ENCODE data around the gene SDE2.
"Not testable (repeated sequence)": the region's sequence is repeated elsewhere in the genome, so short reads cannot be mapped to it uniquely, and the experiment has no call there.

SDE2 gene

DNA sequence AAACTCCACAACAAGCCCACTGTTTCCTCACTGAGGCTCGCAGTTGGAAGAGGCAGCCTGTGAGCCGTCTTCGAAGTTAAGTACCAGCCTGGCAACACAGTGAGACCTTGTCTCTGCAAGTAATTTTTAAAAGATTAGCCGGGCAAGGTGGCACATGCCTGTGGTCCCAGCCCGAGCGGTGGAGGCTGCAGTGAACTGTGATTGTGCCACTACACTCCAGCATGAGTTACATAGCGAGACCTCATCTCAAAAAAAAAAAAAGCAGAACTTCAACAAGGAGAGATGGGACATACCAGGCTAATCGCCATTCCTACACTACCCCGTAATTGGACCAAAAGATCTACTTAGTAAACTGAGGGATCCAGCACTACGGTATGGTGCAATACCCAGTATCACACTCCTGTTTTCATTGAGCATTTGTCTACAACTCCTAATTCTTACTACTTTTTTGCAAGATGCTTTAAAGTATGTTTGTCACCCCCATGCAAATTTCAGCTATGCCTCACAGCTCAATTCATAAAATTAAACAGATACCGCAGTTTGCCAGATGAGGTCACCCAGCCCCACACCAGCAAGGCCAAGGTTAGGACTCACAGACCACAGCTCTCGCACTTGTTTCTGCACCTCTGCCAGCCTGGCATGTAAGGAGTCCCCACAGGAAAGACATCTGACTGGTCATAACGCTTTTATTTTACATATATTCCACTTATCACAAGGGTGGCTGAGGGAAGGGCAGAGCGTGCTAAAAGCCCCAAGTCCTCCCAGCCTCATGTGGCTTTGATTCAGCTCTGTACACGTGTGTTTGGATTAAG is 21.0 kb downstream of the SDE2 start:
- no peak for DNase-seq

DNA sequence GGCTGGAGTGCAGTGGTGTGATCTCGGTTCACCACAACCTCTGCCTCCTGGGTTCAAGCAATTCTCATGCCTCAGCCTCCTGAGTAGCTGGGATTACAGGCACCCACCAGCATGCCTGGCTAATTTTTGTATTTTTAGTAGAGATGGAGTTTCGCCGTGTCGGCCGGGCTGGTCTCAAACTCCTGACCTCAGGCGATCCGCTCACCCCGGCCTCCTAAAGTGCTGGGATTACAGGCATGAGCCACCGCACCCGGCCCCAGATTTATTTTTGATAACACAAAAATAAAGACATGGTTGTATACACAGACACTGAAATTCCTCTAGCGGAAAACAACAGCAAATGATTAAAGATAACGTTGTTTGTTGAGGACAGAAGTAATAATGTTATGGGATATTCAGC is 24.0 kb downstream of the SDE2 start:
- not testable (repeated sequence) for DNase-seq

GRCh38 chr1:225974454-225974853 is 24.7 kb downstream of the SDE2 start:
- DNase-seq, result no peak

- no peak for DNase-seq
Observed at GRCh38 chr1:225973158-225973557, 26.0 kb downstream of the SDE2 start.

DNA sequence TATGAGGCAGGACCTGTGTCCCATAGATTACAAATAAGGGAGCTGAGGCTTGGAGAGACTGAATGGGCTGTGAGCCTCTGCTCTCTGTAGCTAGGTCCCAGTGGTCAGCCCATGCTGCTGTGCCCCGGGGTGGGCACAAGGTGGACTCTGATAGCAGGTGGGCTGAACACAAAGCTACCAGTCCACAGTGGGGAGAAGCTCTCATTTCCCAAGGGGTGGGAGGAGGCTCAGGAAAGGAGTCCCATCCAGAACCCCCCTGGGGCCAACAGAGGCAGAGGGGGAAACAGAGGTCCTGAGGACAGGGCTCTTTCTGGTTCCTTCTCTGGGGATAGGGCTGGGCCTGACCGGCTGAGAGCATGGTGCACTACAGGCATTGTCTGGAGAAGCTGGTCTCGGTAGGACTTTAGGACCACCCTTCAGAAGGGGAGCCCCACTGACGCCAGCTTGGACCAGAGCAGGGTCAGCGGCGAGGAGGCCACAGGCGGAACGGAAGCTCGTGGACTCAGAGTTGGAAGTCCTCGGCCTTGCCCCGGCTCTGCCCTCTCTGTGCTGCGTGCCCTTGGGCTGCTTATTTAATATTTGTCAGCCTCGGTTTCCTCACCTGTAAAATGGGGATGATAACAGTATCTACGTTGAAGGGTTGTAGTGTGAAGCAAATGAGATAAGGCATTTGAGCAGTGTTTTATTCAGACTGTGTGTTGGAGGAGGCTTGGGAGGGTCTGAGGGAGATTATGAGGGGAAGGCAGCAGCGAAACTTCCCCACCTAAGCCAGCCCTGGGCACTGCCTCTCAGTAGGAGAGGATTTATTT is 26.6 kb downstream of the SDE2 start:
- no peak for DNase-seq

DNA sequence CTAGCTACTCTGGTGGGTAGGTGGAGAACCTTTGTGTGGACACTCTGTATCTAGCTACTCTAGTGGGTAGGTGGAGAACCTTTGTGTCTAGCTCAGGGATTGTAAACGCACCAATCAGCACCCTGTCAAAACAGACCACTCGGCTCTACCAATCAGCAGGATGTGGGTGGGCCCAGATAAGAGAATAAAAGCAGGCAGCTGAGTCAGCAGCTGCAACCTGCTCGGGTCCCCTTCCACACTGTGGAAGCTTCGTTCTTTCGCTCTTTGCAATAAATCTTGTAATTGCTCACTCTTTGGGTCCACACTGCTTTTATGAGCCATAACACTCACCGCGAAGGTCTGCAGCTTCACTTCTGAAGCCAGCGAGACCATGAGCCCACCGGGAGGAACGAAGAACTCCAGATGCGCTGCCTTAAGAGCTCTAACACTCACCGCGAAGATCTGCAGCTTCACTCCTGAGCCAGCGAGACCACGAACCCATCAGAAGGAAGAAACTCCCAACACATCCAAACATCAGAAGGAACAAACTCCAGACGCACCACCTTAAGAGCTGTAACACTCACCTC is 28.5 kb downstream of the SDE2 start:
- DNase-seq, result not testable (repeated sequence)

DNA sequence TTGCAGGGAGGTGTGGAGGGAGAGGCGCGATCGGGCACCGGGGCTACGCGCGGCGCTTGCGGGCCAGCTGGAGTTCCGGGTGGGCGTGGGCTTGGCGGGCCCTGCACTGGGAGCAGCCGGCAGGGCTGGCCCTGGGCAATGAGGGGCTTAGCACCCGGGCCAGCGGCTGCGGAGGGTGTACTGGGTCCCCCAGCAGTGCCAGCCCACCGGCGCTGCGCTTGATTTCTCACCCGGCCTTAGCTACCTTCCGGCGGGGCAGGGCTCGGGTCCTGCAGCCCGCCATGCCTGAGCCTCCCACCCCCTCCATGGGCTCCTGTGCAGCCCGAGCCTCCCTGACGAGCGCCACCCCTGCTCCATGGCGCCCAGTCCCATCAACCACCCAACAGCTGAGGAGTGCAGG is 29.4 kb downstream of the SDE2 start:
- not testable (repeated sequence) for DNase-seq

DNA sequence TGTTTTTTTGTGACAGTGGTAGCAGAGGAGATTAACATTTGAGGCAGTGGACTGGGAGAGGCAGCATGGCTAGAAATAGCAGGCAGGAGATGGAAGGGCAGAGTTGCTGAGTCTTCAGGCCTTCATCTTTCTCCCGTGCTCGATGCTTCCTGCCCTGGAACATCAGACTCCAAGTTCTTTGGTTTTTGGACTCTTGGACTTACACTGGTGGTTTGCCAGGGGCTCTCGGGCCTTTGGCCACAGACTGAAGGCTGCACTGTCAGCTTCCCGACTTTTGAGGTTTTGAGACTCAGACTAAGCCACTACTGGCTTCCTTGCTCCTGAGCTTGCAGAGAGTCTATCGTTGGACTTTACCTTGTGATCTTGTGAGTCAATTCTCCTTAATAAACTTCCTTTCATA is 33.9 kb downstream of the SDE2 start:
- no peak for DNase-seq

DNA sequence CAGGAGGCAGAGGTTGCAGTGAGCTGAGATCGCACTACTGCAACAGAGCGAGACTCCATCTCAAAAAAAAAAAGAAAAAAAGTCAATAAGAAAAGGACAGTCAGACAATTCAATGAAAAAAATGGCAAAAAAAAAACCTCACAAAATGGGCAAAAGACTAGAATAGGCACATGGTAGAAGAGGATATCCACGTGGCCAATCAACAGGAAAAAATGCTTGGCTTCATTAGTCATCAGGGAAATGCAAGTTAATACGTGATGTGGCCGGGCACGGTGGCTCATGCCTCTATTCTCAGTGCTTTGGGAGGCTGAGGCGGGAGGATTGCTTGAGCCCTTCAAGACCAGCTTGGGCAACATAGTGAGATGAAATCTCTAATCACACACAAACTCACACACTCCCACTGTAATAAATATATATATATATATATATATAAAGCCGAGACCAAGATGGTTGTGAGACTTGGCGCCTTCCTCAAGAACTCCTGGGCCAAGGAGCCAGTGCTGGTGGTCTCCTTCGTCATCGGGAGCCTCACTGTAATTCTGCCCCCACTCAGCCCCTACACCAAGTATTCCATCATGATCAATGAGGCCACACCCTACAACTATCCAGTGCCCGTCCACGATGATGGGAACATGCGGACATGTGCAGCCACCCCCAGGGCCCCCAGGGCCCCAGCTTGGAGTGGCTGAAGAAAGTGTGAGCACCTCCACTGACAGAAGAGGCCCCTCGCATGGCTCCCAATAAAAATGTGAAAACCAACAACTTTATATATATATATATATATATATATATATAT is 35.2 kb downstream of the SDE2 start:
- no peak for DNase-seq

DNA sequence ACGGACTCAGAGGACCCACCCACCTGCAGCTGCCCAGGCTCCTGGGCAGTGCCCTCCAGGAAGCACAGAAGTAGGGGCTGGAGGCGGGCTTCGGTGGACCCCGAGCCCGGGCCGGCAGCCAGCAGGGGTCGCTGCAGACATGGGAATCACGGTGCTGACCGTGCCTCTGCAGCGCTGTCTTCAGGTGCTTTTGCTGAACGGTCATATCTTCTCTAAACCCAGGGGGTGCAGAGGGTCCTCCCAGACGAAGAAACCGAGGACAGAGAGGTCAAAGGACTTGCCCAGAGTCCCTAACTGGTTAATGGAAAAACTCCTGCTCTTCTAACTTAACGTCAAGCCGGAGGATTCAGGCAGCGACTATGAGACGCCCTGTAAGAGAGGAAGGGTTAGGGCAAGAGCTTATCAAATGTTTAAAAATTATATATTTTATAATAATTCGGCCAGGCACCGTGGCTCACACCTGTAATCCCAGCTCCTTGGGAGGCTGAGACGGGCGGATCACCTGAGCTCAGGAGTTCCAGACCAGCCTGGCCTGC is 36.6 kb downstream of the SDE2 start:
- peak in 5 of 56 donors; percentile 9 to 52 (median 13) for DNase-seq

GRCh38 chr1:225961659-225962439 is 37.3 kb downstream of the SDE2 start:
- DNase-seq, result no peak

DNA sequence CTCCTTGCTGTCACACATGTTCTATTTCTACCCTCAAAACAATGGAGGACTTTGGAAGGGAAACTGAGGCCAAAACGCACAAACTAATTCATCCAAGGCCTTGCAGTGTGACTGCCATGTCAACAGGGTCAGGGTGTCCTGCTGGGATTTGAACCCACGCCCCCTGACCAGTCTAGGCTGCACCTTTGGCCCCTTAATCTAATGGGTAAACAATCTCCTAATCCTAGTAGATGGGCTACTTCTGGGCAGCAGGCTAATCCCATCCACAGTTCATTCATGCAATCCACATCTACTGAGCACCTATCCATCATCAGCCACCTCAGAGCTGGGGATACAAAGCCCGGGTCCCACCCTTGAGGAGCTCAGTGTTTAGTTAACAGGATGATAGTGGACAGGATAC is 41.1 kb downstream of the SDE2 start:
- no peak for DNase-seq

DNA sequence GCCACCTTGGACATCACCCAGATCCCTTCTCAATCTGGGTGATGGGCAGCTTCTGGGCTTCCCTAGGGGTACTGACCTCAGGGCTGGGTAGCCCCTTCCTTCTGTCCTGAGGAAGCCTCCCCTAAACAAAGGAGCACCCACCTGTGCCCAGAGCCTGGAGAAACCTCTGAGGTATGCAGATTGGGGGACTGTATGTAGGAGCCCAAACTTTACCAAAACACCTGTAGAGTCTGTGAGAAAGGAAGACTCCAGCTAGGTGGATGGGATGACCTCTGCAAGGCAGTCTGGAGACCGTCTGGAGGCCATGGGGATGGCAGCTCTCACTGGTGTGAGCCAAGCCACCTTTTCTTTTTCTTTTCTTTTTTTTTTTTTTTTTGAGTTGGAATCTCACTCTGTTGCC is 44.4 kb downstream of the SDE2 start:
- DNase-seq, result no peak

DNA sequence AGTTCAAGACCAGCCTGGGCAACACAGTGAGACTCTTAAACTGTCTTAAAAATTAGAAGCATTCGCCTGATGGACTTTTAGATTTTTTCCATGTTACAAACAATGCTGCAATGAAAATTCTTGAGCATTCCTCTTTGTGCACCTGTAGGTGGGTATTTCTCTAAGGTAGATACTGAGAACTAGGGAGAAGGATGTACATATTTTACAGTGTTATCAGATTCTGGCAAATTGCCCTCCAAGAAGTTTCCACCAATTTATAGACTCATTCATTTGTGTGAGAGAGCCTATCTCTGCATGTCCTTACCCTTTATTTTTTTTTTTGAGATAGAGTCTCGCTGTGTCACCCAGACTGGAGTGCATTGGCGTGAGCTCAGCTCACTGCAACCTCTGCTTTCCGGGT is 45.8 kb downstream of the SDE2 start:
- DNase-seq, result no peak

DNA sequence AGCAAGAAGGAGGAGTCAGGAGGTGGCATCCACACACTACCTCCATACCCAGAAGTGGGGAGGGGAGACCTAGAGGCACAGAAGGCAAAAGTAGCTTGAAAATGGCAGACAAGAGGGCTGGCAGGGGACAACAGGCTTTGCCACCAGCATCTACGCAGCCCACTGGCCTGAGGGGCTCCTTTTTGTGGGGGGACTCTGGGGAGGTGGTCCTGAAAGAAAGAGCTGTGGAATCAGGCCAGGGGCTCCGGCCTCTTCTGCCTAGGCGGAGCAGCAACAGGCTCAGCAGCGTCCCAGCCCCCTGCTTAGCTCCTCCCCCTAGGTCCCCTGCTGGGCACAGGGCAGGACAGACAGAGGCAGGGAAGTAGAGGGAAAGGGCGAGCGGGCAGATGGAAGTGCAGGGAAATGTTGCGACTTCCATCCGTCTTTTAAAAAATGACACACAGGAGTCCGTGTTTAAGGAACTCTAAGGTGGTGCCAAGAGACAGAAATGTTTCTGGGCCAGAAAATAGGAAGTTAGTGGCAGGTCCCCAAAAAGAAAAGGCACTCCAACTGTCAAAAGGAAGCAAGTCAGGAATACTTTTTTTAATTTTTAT is 48.1 kb downstream of the SDE2 start:
- DNase-seq, result no peak

GRCh38 chr1:225949041-225949440 is 50.1 kb downstream of the SDE2 start:
- no peak for DNase-seq

- no peak for DNase-seq
Observed at GRCh38 chr1:225946803-225947202, 52.3 kb downstream of the SDE2 start.

DNA sequence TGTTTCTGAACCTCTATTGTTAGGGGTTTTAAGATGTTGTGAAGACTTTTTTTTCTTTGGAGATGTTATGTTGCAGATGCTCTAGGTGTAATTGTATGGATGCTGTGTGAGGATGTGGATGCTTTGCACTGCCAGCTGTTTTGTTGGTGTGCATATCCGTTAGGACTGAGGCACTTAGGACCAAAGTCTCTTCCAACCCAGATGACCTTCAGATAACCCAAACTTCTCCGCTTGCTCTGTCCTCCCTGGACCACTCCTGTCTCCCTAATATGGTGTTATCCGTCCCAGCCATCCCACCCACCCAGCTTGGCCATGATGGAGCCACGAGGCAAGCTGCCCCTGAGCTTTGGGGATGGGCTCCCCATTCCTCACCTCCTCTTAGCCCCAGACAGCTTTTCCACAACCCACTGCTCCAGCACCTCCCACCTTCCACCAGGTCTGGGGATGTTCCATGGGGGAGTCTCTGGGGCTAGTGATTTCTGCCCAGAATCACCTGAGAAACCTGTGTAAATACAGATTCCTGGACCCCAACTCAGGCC is 53.0 kb downstream of the SDE2 start:
- DNase-seq, result no peak

DNA sequence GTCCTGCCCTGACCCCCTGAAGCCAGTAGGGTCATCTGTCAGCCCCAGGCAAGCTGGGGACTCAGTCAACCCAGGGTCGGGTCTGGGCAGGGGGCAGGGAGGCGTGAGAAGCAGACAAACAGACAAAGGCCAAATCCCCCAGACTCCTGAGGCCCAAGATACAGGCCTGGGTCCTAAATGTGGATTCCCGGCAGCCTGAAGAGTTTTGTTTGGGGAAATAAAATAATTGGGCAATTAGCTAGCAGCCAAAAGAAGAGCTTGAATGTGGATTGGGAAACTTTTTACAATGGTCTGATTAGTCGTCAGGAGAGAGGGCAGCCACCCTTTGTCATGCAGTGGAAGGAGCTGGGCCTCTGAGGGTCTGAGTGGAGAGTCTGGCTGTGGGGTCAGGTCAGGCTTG is 53.6 kb downstream of the SDE2 start:
- DNase-seq, result no peak

GRCh38 chr1:225944951-225945350 is 54.2 kb downstream of the SDE2 start:
- no peak for DNase-seq
